GM18499 (cell line): ENCODE data around the gene DNAAF9.
A peak's percentile ranks its signal among the peaks of the same experiment; 100 is the strongest.
"Not testable (repeated sequence)": the region's sequence is repeated elsewhere in the genome, so short reads cannot be mapped to it uniquely, and the experiment has no call there.

ENCODE experiments used
- ATAC-seq: cut with Tn5 transposase; IDR thresholded peaks from one replicate; pipeline ENCODE4 v1.9.1; 2021; ENCODE audit warnings: moderate number of reproducible peaks; ENCODE audit not compliant: insufficient read depth, unreplicated experiment

The DNAAF9 gene

GRCh38 chr20:3407040-3407770 is at the start of gene DNAAF9:
DNAAF9 (minus strand) TSS chr20:3407669; CDS start chr20:3407557, 112 bp downstream.
- ATAC-seq, result no peak

- no peak for ATAC-seq
Measured at GRCh38 chr20:3456648-3457047, 49.2 kb upstream of the DNAAF9 start.

DNA sequence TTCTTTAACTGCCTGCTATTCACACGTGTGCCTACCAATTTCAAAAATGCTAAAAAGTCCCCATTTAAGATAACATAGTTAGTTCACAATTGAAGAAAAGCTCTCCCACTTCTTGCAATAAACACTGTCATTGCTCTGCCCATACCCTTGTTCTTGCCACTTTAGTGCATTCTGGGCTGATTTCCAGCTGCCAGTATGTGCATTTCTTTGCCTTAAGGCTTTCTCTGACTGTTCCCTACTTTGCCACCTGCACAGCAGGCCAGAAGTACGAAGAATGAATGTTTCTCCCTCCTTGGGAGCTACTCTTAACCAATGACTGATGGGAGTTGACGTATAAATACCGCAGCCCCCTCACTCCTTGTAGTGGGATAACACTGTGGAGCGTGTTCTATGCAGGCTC is 47.4 kb upstream of the DNAAF9 start:
- no peak for ATAC-seq

DNA sequence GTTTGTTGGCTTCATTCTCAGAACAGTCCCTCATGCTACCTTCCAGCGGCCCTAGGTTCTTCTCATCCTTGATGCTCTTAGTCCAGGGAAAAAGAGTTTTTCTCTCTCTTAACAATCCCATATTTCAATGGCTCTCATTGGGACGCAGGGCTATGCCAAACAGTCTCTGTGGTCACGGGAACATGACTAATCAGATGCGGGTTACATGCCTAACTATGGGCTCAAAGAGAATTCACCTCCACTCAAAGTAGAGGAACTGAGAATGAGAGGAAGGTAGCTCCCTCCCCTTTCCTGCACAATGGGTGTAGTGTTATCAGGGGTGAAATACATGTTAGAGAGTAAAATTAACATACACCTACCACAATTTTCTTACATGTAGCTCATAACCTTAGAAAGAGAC is 45.2 kb upstream of the DNAAF9 start:
- no peak for ATAC-seq

DNA sequence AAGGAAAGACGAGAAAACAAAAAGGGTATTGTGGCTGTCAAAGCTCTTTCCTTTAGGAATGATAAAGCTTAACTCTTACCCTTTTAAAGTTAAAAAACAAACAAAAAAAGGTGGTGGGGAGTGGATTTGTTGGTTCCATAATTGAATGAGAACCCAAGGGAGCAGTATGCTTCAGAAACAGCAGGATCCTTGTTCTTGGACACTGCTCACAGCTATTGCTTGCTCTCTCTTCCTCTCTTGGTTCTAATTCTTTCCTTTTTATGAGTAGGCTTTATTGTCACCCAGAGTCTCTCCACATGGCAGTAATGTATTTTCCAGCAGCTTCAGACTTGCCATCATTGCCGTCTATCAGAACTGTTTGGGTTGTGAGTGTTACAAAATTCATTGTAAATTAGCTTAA is 44.7 kb upstream of the DNAAF9 start:
- no peak for ATAC-seq

DNA sequence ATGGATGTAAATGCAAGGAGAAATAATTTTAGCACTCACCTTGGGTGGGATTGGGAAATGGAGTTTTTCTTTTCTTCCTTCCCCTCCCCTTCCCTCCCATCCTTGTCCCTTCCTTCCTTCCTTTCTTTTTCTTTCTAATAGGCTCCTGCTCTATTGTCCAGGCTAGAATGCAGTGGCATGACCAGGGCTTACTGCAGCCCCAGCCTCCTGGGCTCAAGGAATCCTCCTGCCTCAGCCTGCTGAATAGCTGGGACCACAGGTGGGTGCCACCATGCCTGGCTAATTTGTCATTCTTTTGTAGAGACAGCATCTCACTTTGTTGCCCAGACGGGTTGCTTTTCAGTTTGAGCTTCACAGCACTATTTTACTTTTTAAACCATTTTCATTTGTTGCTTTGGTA is 41.9 kb upstream of the DNAAF9 start:
- ATAC-seq, result no peak

- ATAC-seq, result no peak
Measured at GRCh38 chr20:3447321-3447720, 39.9 kb upstream of the DNAAF9 start.

DNA sequence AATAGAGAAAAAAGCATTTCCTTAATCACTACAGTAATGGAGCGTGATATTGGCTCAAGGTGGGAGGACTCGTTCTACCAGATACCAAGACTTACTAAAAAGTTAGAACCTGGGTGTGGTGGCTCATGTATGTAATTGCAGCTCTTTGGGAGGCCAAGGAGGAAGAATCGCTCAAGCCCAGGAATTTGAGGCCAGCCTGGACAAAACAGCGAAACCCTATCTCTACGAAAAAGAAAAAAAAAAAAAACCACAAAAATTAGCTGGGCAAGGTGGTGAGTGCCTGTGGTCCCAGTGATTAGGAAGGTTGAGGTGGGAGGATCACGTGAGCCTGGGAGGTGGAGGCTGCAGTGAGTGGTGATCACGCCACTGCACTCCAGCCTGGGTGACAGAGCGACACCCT is 39.3 kb upstream of the DNAAF9 start:
- ATAC-seq, result no peak

GRCh38 chr20:3436864-3437574 is 29.6 kb upstream of the DNAAF9 start:
- no peak for ATAC-seq

DNA sequence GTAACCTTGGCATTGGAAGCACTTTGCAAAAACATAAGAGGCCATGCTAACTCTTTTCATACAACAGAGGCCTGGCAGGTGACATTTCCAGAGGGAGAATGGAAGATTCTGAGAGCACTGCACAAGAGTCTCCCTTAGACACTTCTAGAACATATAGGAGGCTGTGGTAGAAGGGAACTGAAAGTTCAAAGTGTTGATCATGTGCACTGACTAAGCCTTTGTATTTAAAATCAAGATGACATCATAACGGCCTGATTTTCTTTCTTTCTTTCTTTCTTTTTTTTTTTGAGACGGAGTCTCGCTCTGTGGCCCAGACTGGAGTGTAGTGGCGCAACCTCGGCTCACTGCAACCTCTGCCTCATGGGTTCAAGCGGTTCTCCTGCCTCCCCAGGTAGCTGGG is 26.8 kb upstream of the DNAAF9 start:
- ATAC-seq, result no peak

- no peak for ATAC-seq
Measured at GRCh38 chr20:3433744-3434143, 26.3 kb upstream of the DNAAF9 start.

- ATAC-seq, result no peak
Measured at GRCh38 chr20:3432844-3433243, 25.4 kb upstream of the DNAAF9 start.

GRCh38 chr20:3431109-3431508 is 23.6 kb upstream of the DNAAF9 start:
- no peak for ATAC-seq

- no peak for ATAC-seq
Measured at GRCh38 chr20:3430376-3431069, 23.1 kb upstream of the DNAAF9 start.

- ATAC-seq, result not testable (repeated sequence)
Measured at GRCh38 chr20:3426766-3427165, 19.3 kb upstream of the DNAAF9 start.

DNA sequence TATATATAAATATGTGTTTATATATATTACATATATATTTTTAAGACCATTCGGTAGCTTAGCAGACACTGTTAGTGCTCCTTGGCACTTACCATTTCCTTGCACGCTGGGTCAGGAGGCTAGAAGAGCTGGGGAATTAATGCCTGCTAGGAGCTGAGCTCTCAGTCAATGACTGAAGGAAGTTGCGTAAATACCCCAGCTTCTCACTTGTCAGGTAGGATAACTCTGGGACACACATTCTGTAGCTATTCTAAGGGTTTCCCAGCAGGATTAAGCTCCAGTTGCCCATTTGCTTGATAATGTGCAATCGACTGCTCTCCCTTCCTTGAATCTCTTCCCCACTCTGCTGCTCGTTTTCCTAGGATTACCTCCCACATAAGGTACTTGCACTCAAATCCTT is 15.7 kb upstream of the DNAAF9 start:
- ATAC-seq, result no peak

DNA sequence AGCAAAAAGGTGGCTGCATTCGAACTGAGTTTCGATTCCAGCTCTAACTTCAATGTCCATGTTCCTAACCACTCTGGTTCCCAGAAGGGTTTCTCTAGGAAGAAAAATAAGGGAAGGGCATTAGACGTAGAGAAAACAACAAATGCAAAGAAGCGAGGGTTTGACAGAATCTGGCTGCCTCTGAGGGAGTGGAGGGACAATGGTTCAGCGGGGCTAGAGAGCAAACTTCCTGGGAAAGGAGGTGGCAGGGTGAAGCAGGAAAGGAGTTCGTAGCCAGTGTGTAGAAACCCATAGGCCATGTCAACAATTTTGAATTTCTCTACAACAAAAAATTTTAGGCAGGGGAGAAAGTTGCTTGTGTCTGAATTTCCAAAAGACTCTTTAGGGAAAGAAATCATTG is 14.5 kb upstream of the DNAAF9 start:
- ATAC-seq, result no peak

DNA sequence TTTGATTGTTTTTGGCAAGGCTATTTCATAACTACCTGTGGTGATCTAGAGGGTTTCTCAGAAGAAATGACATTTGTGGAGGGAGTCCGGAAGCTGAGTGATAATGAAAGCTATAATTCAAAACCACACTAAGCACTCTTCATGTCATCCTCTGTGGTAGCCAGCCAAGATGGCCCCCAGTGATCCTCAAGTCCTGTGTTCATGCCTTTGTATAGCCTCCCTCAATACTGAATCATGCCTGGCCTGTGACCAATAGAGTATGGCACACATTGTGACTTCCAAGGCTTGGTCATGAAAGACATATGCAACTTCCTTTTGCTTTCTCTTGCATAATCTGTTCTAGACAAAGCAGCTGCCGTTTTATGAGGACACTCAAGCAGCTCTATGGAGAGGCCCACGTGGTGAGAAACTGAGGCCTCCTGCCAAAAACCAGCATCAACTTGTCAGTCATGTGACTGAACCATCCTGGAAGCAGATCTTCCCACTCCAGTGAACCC is 12.8 kb upstream of the DNAAF9 start:
- ATAC-seq, result peak; percentile 81

DNA sequence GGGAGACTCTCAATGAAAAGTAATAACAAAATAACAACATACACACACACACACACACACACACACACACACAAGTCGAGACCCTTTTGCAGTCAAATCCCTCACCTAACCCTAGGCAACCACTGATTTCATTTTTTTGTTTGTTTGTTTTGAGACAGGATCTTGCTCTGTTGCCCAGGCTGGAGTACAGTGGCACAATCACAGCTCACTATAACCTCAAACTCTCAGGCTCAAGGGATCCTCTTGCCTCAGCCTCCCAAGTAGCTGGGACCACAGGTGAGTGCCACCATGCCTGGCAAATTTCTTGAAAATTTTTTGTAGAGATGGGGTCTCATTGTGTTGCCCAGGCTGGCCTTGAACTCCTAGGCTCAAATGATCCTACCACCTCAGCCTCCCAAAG is 10.7 kb upstream of the DNAAF9 start:
- not testable (repeated sequence) for ATAC-seq

DNA sequence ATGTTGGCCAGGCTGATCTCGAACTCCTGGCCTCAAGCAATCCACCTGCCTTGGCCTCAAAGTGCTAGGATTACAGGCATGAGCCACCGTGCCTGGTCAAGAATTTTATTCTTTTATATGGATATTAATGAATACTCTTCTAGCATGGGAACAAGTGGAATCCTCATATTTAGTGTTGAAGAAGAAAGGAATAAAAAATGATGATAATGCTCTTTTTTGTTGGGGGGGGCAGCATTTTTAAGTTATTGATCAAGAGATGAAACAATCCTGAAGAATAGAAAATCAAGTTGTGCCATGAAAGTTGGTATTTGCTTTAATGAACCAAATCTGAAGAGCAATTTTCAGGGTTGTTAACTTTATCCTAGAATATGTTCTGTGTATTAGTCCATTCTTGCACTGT is 6.7 kb upstream of the DNAAF9 start:
- no peak for ATAC-seq

DNA sequence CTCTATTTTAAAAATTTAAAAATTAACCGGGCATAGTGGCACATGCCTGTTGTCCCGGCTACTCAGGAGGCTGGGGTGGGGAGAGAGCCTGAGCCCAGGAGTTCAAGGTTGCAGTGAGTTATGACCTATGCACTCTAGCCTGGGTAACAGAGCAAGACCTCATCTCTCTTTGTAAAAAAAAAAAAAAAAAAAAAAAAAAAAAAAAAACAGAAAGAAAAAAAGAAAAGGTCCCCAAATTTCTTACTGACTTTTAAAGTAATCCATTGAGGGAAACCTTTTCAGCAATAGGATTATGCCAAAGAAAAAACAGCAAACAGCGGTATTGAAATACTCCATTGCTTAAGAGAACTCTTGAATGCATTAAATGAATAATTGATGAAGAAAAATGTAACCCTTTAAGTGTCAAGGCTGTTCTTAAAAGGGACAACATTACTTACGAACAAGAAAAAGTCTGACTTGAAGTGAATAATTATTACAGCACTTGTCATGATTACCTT is 6.0 kb upstream of the DNAAF9 start:
- no peak for ATAC-seq
